Nephron progenitor cell (in vitro differentiated cells): ENCODE results near the gene ADRB2.
A peak's percentile ranks its signal among the peaks of the same experiment; 100 is the strongest.

ENCODE experiments used
- DNase-seq: peaks from one replicate; pipeline ENCODE4 v3.0.0; 2021
- H3K27ac Mint-ChIP-seq: 2 replicates; pipeline ENCODE4 v1.8.0; 2021; ENCODE audit warnings: mild to moderate bottlenecking, moderate library complexity, mixed read lengths
- H3K27me3 Mint-ChIP-seq: 2 replicates; pipeline ENCODE4 v1.8.0; 2021; ENCODE audit warnings: mild to moderate bottlenecking, low read depth, mixed read lengths; ENCODE audit not compliant: poor library complexity
- H3K36me3 Mint-ChIP-seq: 2 replicates; pipeline ENCODE4 v1.8.0; 2021; ENCODE audit warnings: low read depth, mixed read lengths
- H3K4me1 Mint-ChIP-seq: 2 replicates; pipeline ENCODE4 v1.8.0; 2021; ENCODE audit warnings: mixed read lengths
- H3K4me3 Mint-ChIP-seq: 2 replicates; pipeline ENCODE4 v1.8.0; 2021; ENCODE audit warnings: mild to moderate bottlenecking, moderate library complexity, mixed read lengths
- H3K9me3 Mint-ChIP-seq: 2 replicates; pipeline ENCODE4 v1.8.0; 2021; ENCODE audit warnings: mild to moderate bottlenecking, moderate library complexity, mixed read lengths
- TF ChIP-seq, protein P1 (sequence below): fragments of 200-600 bp; sonication (generic); IDR thresholded peaks from 2 replicates; pipeline ENCODE4 v1.5.0; 2021; ENCODE audit warnings: antibody characterized with exemption

Gene ADRB2

DNA sequence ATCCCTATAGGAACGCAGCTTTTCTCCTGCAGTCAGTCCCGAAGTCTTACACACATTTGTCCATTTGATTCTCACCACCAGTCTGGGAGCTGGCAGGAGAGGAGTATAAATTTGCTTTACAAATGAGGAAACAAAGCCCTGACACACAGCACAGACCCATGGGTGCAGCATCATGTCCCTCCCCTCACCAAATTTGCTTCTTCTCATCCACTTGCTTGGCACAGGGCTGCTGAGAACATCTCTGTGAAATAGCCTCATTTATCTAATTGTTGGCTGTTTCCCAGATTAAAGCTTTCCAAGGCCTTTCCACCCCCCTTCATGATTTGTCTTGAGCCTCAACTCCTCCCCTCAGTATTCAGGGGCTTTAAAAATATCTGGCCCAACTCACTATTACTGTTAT lies 11.3 kb upstream of the ADRB2 start:
- Mint-ChIP-seq H3K4me1 (peaks cover 13% of the 10 kb centered on the region), H3K9me3 (no peaks in the 10 kb centered on the region), H3K27ac (no peak overlapping the region), H3K27me3 (peaks cover 2% of the 10 kb centered on the region), H3K4me3 (no peak overlapping the region), H3K36me3 (no peaks in the 10 kb centered on the region)
- no peak for DNase-seq
- TF ChIP-seq, protein P1, sequence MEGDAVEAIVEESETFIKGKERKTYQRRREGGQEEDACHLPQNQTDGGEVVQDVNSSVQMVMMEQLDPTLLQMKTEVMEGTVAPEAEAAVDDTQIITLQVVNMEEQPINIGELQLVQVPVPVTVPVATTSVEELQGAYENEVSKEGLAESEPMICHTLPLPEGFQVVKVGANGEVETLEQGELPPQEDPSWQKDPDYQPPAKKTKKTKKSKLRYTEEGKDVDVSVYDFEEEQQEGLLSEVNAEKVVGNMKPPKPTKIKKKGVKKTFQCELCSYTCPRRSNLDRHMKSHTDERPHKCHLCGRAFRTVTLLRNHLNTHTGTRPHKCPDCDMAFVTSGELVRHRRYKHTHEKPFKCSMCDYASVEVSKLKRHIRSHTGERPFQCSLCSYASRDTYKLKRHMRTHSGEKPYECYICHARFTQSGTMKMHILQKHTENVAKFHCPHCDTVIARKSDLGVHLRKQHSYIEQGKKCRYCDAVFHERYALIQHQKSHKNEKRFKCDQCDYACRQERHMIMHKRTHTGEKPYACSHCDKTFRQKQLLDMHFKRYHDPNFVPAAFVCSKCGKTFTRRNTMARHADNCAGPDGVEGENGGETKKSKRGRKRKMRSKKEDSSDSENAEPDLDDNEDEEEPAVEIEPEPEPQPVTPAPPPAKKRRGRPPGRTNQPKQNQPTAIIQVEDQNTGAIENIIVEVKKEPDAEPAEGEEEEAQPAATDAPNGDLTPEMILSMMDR = no peak

DNA sequence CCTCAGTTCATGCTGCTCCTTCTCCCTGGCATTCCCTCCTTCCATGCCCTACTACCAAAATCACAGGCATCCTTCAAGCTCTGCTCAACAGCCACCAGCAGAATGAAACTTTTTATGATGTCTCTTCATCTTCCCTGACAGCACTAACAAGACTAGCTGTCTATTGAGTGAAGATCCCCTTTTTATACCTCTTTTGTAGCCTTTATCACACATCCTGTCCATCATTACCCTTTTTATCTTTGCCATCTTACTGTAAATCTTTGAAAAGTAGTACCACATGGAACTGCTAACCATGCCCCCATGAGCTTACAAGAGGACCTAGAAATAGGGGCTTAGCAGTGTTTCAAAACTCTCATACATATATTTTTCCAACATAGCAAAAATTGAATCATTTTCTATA lies 10.8 kb upstream of the ADRB2 start:
- DNase-seq = no peak
- Mint-ChIP-seq H3K4me3 (no peak overlapping the region), H3K27ac (no peak overlapping the region), H3K9me3 (no peaks in the 10 kb centered on the region), H3K27me3 (peaks cover 2% of the 10 kb centered on the region), H3K36me3 (no peaks in the 10 kb centered on the region), H3K4me1 (peaks cover 13% of the 10 kb centered on the region)
- TF ChIP-seq, protein P1 = no peak

DNA sequence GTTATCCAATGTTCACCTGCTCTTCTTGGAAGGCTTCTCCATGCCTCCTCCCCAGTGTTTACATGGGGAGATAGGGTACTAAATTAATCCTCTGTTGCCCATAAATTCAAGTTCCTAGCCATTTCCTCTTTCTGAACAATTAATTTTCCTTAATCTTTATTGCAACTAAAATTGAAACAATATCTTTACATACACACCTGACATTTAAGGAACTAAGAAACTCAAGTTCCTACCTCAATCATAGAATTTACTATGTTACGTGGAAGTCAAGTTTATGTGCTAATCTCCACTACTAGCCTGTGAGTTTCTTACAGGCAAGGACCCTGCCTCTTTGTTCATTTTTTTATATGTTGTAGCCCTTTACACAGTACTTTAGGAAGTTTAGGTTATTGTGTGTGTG lies 10.1 kb upstream of the ADRB2 start:
- Mint-ChIP-seq H3K9me3 (no peaks in the 10 kb centered on the region), H3K27ac (no peak overlapping the region), H3K36me3 (no peaks in the 10 kb centered on the region), H3K27me3 (peaks cover 2% of the 10 kb centered on the region), H3K4me1 (peaks cover 13% of the 10 kb centered on the region), H3K4me3 (no peak overlapping the region)
- DNase-seq = no peak
- TF ChIP-seq, protein P1 = no peak

DNA sequence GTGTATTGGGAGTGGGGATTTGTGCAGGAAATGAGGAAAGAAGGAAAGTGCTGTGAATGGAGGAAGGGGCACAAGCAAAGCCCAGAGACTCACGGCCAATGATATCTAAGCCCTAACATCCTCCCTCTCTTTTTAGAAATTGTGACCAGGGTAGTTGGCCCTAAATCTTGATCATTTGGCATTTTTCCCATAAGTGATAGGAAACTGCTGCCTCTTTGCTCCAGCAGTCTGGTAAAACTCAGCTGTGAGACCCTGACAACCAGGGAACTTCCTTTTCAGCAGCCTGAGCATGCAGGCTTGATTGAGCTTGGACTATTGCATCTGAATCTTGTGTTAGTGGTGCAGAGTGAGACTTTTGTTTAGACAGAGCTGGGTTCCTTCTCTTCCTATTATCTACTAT lies 9.6 kb upstream of the ADRB2 start:
- Mint-ChIP-seq H3K27me3 (peaks cover under 1% of the 10 kb centered on the region), H3K4me3 (no peak overlapping the region), H3K4me1 (peaks cover 13% of the 10 kb centered on the region), H3K36me3 (no peaks in the 10 kb centered on the region), H3K9me3 (no peaks in the 10 kb centered on the region), H3K27ac (no peak overlapping the region)
- TF ChIP-seq, protein P1 = no peak
- DNase-seq = no peak

DNA sequence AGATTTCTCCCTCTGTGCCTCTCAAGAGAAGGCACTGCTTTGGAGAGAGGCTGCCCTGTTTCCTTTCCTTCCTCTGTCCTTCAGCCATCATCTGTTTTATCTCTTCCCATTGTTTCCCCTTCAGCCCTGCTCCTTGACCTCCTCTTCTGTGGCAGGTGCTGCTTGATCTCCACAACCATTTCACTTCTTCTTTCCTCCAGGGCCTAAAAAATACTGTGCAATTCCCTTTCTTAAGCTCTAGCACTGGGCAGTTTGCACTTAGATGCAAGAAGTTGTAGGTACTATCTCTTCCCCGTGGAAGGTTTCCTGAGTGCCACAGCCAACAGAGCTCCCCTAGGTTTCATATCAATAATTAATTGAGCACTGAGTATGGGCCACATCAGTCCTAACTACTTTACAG lies 8.8 kb upstream of the ADRB2 start:
- TF ChIP-seq, protein P1 = no peak
- Mint-ChIP-seq H3K36me3 (no peaks in the 10 kb centered on the region), H3K4me3 (no peak overlapping the region), H3K27me3 (peaks cover 4% of the 10 kb centered on the region), H3K27ac (no peak overlapping the region), H3K4me1 (peaks cover 13% of the 10 kb centered on the region), H3K9me3 (no peaks in the 10 kb centered on the region)
- DNase-seq = no peak

DNA sequence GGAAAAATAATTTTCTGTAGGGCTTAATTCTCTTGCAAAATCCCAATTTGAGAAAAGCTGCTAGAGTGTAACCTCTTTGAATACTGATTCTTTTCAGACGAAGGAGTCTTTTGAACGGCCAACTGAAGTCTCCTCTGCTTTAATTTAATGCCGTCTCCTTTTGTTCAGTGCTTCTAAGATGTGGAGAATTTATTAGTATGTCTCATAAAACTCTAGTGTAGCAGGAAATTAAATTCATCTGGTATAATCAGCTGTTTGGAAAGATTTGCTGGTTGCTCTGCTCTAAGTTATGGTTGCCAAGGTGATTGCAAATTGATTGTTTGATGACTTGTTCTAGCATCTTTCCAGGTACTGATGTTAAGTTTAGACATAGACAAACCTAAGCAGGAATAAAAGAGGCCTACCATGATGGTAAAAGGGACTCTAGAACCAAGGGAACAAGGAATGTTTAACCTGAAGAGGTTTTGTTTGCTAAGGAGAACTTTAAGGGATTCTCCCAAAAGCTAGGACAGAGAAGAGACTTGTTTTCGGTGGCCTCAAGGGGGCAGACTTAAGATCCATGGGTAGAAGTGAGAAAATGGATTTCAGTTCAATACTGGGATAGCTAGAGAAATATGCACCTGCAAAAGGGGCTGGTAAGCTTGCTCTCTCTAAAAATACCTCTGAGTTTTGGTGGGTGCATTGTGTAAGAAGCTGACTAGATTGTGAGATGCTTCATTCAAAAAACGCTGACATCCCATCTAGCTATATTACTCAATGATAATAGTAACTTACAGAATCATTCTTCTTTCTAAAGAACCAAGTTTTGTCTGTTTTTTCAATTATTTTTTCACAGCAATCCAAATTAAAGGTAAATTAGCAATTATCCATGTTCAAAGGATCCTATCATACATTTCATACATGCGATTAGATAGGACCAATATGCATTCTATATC lies 5.7 kb upstream of the ADRB2 start:
- H3K27me3 Mint-ChIP-seq = peaks cover 33% of the 10 kb centered on the region
- no peak overlapping the region for H3K4me3 Mint-ChIP-seq
- no peaks in the 10 kb centered on the region for H3K9me3 Mint-ChIP-seq
- no peak overlapping the region for H3K27ac Mint-ChIP-seq
- TF ChIP-seq, protein P1 = peak; percentile 61
- H3K4me1 Mint-ChIP-seq = peaks cover 12% of the 10 kb centered on the region
- peak; percentile 23 for DNase-seq
- H3K36me3 Mint-ChIP-seq = no peaks in the 10 kb centered on the region
